SU-DHL-6 (cell line): ENCODE measurements around the gene MRGPRF.
"Not testable (repeated sequence)": the region's sequence is repeated elsewhere in the genome, so short reads cannot be mapped to it uniquely, and the experiment has no call there.

Experiments used
- H2AFZ ChIP-seq: fragments of 200-600 bp; sonication (generic); 2 replicates; pipeline ENCODE4 v1.6.1; 2014; ENCODE audit warnings: low read depth, mild to moderate bottlenecking, moderate library complexity, mixed read lengths, antibody characterized with exemption, low read length; ENCODE audit not compliant: severe bottlenecking
- H3F3A ChIP-seq: fragments of 200-600 bp; shearing (Covaris generic); 2 replicates; pipeline ENCODE4 v1.6.0; 2016; ENCODE audit warnings: antibody characterized with exemption, mild to moderate bottlenecking; ENCODE audit not compliant: insufficient read depth
- H3K27ac ChIP-seq: fragments of 200-600 bp; sonication (generic); 2 replicates; pipeline ENCODE4 v1.5.1; 2016; ENCODE audit warnings: low read depth, mild to moderate bottlenecking, low read length, moderate library complexity, mixed read lengths
- H3K27me3 ChIP-seq: fragments of 200-600 bp; sonication (generic), shearing (Covaris generic); 2 replicates; pipeline ENCODE4 v1.6.0; 2014; ENCODE audit warnings: mild to moderate bottlenecking, low read length
- H3K36me3 ChIP-seq: fragments of 200-600 bp; sonication (generic); 2 replicates; pipeline ENCODE4 v1.6.1; 2014; ENCODE audit warnings: mild to moderate bottlenecking, low read length, mixed read lengths
- H3K4me2 ChIP-seq: fragments of 300-600, 200-600 bp; shearing (Covaris generic), sonication (generic); 2 replicates; pipeline ENCODE4 v1.6.0; 2014; ENCODE audit warnings: low read length, low read depth, mild to moderate bottlenecking; ENCODE audit not compliant: poor library complexity, severe bottlenecking
- H3K4me3 ChIP-seq: fragments of 200-600 bp; sonication (generic); 2 replicates; pipeline ENCODE4 v1.5.1; 2014; ENCODE audit warnings: antibody characterized with exemption, low read length, mild to moderate bottlenecking, mixed read lengths; ENCODE audit not compliant: insufficient read depth, poor library complexity, severe bottlenecking
- H3K79me2 ChIP-seq: fragments of 200-600 bp; sonication (generic); 2 replicates; pipeline ENCODE4 v1.6.1; 2014; ENCODE audit warnings: mild to moderate bottlenecking, low read length, moderate library complexity; ENCODE audit not compliant: insufficient read depth
- H3K9ac ChIP-seq: fragments of 200-600 bp; sonication (generic); 2 replicates; pipeline ENCODE4 v1.7.0; 2014; ENCODE audit warnings: mild to moderate bottlenecking, low read length
- H3K9me2 ChIP-seq: fragments of 200-600 bp; sonication (generic); replicated peaks from 2 replicates; pipeline ENCODE4 v1.6.1; 2014; ENCODE audit warnings: low read length; ENCODE audit not compliant: insufficient read depth
- H3K9me3 ChIP-seq: fragments of 200-600 bp; sonication (generic); 2 replicates; pipeline ENCODE4 v1.6.1; 2014; ENCODE audit warnings: low read length, mixed read lengths; ENCODE audit not compliant: insufficient read depth
- H4K20me1 ChIP-seq: fragments of 200-600 bp; sonication (generic); 2 replicates; pipeline ENCODE4 v1.6.1; 2014; ENCODE audit warnings: low read depth, mild to moderate bottlenecking, antibody characterized with exemption, low read length, moderate library complexity, mixed read lengths
- EZH2phosphoT487 ChIP-seq: fragments of 200-600 bp; sonication (generic), shearing (Covaris generic); conservative IDR thresholded peaks from 2 replicates; pipeline ENCODE4 v1.6.1; 2018; ENCODE audit warnings: mild to moderate bottlenecking, antibody characterized with exemption, low read length, moderate library complexity, mixed read lengths
- TF ChIP-seq, protein P1 (sequence below): fragments of 200-600 bp; sonication (generic); IDR thresholded peaks from one replicate; pipeline ENCODE4 v1.5.1; 2017; ENCODE audit warnings: antibody characterized with exemption, mild to moderate bottlenecking, low read length, moderate library complexity; ENCODE audit not compliant: insufficient read depth, poor library complexity, severe bottlenecking

The MRGPRF gene

DNA sequence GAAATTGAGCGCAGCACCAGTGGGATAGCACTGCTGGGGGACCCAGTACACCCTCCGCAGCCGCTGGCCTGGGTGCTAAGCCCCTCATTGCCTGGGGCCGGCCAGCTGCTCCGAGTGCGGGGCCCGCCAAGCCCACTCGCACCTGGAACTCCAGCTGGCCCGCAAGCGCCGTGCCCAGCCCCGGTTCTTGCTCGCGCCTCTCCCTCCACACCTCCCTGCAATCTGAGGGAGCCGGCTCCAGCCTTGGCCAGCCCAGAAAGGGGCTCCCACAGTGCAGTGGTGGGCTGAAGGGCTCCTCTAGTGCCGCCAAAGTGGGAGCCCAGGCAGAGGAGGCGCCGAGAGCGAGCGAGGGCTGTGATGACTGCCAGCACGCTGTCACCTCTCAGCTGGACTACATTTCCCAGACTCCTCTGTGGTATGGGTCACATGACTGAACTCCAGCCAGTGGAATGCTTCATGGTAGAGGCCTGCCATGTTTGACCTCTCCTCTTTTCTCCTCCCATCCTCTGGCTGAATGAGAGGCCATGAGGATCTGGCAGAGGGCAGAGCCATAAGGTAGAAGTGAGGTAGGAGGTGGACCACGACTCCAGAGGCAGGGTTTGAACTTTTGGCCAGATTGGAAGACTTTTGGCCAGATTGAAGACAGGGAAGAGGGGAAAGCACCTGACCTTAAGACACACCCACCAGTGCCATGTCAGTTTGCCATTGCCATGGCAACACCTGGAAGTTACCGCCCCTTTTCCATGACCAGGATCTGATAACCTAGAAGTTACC, 38.4 kb downstream of the MRGPRF start:
- Histone ChIP-seq H3F3A (no peaks in the 10 kb centered on the region), H3K79me2 (no peaks in the 10 kb centered on the region), H3K27me3 (no peaks in the 10 kb centered on the region), H3K4me3 (no peak overlapping the region), H3K36me3 (no peaks in the 10 kb centered on the region), H4K20me1 (no peaks in the 10 kb centered on the region), H3K27ac (no peak overlapping the region), H3K9me2 (no peaks in the 10 kb centered on the region), H3K9ac (no peak overlapping the region), H3K4me2 (no peak overlapping the region), H3K9me3 (no peaks in the 10 kb centered on the region), H2AFZ (no peak overlapping the region)
- TF ChIP-seq, protein P1, sequence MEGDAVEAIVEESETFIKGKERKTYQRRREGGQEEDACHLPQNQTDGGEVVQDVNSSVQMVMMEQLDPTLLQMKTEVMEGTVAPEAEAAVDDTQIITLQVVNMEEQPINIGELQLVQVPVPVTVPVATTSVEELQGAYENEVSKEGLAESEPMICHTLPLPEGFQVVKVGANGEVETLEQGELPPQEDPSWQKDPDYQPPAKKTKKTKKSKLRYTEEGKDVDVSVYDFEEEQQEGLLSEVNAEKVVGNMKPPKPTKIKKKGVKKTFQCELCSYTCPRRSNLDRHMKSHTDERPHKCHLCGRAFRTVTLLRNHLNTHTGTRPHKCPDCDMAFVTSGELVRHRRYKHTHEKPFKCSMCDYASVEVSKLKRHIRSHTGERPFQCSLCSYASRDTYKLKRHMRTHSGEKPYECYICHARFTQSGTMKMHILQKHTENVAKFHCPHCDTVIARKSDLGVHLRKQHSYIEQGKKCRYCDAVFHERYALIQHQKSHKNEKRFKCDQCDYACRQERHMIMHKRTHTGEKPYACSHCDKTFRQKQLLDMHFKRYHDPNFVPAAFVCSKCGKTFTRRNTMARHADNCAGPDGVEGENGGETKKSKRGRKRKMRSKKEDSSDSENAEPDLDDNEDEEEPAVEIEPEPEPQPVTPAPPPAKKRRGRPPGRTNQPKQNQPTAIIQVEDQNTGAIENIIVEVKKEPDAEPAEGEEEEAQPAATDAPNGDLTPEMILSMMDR = no peak
- no peak for TF ChIP-seq EZH2phosphoT487

DNA sequence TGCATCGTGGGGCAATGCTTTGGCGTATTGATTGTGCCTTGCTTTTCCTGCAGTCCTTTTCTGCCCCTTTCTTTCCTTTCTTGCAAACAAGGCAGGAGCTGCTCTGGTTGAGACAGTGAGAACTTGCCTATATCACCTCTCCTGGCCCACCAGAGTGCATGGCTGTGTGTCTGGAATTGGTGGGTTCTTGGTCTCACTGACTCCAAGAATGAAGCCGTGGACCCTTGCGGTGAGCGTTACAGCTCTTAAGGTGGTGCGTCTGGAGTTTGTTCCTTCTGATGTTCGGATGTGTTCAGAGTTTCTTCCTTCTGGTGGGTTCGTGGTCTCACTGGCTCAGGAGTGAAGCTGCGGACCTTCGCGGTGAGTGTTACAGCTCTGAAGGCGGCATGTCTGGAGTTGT, 39.3 kb downstream of the MRGPRF start:
- not testable (repeated sequence) for H3K79me2 ChIP-seq, H4K20me1 ChIP-seq, H3K36me3 ChIP-seq, H3K9me3 ChIP-seq, H3F3A ChIP-seq, H3K4me2 ChIP-seq, H3K27ac ChIP-seq, H3K9ac ChIP-seq, H3K4me3 ChIP-seq, H3K9me2 ChIP-seq, H3K27me3 ChIP-seq, H2AFZ ChIP-seq

DNA sequence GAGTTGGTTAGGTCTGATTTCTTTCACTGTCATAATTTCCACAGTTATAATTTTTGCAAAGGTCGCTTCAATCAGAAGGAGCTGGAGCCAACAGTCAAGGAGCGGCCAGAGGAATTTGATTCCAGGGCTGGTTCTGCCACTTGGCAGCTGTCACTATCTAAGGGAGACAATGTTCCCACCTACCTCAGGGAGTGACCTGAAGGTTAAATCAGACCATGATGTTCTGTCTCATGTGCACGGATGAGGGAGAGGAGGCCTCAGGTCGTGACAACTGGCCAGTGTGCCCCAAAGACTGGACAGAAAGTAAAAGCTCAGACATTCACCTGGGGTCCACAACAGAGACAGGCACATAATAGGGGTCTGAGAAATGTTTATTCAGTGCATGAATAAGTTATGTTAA, 39.8 kb downstream of the MRGPRF start:
- TF ChIP-seq, protein P1 = no peak
- TF ChIP-seq EZH2phosphoT487 = no peak
- Histone ChIP-seq H3K27ac (no peak overlapping the region), H4K20me1 (no peaks in the 10 kb centered on the region), H3K4me3 (no peak overlapping the region), H3K27me3 (no peaks in the 10 kb centered on the region), H3K9me3 (no peaks in the 10 kb centered on the region), H2AFZ (no peak overlapping the region), H3K9ac (no peak overlapping the region), H3K4me2 (no peak overlapping the region), H3K36me3 (no peaks in the 10 kb centered on the region), H3K79me2 (no peaks in the 10 kb centered on the region), H3F3A (no peaks in the 10 kb centered on the region), H3K9me2 (no peaks in the 10 kb centered on the region)

DNA sequence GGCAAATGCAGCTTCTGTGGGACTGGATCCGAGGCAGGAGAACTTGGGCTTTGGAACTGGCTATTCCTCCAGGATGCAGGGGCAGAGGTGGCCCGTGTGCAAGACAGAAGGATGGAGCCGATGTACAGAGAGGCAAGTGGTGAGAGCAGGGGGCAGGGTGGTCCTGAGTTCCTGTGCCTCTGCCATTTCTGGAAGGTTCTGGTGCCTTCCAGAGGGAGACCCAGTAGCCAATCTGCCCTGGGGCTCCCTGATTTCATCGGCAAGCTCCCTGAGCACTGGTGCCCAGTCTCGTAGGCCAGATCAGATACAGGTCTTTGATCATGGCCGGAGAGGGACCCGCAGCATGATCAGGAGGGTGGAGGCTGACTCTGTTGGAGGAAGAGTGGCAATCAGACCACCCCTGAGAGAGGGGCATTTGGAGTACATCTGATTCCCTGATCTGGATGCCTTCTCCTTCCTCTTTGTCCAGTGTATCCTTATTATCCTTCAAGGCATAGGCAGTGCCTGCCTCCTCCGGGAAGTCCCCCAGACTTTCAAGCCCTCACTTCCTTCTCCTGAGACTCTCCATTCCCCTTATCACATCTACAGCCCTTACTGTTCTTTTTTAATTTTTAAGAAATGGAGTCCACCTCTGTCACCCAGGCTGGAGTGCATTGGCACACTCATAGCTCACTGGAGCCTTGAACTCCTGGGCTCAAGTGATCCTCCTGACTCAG, 42.0 kb downstream of the MRGPRF start:
- Histone ChIP-seq H3K9me2 (no peaks in the 10 kb centered on the region), H3K27me3 (no peaks in the 10 kb centered on the region), H3K9me3 (no peaks in the 10 kb centered on the region), H4K20me1 (no peaks in the 10 kb centered on the region), H3K27ac (no peak overlapping the region), H2AFZ (no peak overlapping the region), H3K9ac (no peak overlapping the region), H3K36me3 (no peaks in the 10 kb centered on the region), H3K4me3 (no peak overlapping the region), H3F3A (no peaks in the 10 kb centered on the region), H3K4me2 (no peak overlapping the region), H3K79me2 (no peaks in the 10 kb centered on the region)
- TF ChIP-seq, protein P1 = no peak
- TF ChIP-seq EZH2phosphoT487 = no peak
